ENCODE results near the gene OR4D1.

DNA sequence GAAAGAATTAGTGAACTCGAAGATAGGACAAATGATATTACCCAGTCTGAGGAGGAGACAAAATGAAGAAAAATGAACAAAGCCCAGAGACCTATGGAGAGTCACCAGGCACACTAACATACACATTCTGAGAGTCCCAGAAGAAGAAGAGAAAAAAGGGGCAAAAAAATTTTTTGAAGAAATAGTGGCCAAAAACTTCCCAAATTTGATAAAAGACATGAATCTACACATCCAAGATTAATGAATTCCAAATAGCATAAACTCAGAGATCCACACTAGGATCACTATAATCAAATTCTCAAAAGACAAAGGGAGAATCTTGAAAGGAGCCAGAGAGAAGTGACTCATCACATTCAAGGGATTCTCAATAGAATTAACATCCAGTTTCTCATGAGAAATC lies 3.4 kb upstream of the OR4D1 start:
- TF ChIP-seq SP1 (IDR thresholded peaks at IDR 0.05) (no peak), SP1 (CRISPR knock-in tag; IDR thresholded peaks at IDR 0.05) (no peak), POLR2AphosphoS2 (IDR thresholded peaks at IDR 0.05; ENCODE audit: low read depth, low read length) (no peak), ZNF496 (CRISPR knock-in tag; IDR thresholded peaks at IDR 0.05; ENCODE audit: insufficient replicate concordance) (no peak), HMG20A (CRISPR knock-in tag; IDR thresholded peaks at IDR 0.05; ENCODE audit: borderline replicate concordance) (no peak)
- TF ChIP-seq, protein P1, sequence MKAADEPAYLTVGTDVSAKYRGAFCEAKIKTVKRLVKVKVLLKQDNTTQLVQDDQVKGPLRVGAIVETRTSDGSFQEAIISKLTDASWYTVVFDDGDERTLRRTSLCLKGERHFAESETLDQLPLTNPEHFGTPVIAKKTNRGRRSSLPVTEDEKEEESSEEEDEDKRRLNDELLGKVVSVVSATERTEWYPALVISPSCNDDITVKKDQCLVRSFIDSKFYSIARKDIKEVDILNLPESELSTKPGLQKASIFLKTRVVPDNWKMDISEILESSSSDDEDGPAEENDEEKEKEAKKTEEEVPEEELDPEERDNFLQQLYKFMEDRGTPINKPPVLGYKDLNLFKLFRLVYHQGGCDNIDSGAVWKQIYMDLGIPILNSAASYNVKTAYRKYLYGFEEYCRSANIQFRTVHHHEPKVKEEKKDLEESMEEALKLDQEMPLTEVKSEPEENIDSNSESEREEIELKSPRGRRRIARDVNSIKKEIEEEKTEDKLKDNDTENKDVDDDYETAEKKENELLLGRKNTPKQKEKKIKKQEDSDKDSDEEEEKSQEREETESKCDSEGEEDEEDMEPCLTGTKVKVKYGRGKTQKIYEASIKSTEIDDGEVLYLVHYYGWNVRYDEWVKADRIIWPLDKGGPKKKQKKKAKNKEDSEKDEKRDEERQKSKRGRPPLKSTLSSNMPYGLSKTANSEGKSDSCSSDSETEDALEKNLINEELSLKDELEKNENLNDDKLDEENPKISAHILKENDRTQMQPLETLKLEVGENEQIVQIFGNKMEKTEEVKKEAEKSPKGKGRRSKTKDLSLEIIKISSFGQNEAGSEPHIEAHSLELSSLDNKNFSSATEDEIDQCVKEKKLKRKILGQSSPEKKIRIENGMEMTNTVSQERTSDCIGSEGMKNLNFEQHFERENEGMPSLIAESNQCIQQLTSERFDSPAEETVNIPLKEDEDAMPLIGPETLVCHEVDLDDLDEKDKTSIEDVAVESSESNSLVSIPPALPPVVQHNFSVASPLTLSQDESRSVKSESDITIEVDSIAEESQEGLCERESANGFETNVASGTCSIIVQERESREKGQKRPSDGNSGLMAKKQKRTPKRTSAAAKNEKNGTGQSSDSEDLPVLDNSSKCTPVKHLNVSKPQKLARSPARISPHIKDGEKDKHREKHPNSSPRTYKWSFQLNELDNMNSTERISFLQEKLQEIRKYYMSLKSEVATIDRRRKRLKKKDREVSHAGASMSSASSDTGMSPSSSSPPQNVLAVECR (CRISPR knock-in tag; IDR thresholded peaks at IDR 0.05; ENCODE audit: borderline replicate concordance), result no peak
- TF ChIP-seq, protein P2, sequence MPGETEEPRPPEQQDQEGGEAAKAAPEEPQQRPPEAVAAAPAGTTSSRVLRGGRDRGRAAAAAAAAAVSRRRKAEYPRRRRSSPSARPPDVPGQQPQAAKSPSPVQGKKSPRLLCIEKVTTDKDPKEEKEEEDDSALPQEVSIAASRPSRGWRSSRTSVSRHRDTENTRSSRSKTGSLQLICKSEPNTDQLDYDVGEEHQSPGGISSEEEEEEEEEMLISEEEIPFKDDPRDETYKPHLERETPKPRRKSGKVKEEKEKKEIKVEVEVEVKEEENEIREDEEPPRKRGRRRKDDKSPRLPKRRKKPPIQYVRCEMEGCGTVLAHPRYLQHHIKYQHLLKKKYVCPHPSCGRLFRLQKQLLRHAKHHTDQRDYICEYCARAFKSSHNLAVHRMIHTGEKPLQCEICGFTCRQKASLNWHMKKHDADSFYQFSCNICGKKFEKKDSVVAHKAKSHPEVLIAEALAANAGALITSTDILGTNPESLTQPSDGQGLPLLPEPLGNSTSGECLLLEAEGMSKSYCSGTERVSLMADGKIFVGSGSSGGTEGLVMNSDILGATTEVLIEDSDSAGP (CRISPR knock-in tag; IDR thresholded peaks at IDR 0.05; ENCODE audit: borderline replicate concordance), result no peak

Data from HepG2 (cell line).